GM06990 (cell line): ENCODE data around the gene OSM.
"Not testable (repeated sequence)": the region's sequence is repeated elsewhere in the genome, so short reads cannot be mapped to it uniquely, and the experiment has no call there.

Experiments used
- DNase-seq: peaks from one replicate; pipeline ENCODE4 v3.0.0-alpha.2; 2011; ENCODE audit not compliant: insufficient read length; ENCODE audit errors: extremely low read depth
- H3K27me3 ChIP-seq: replicated peaks from 2 replicates; pipeline ENCODE4 v1.6.0; 2011; ENCODE audit warnings: low read length; ENCODE audit not compliant: control insufficient read depth, insufficient read depth
- H3K36me3 ChIP-seq: 2 replicates; pipeline ENCODE4 v1.5.1; 2011; ENCODE audit warnings: low read length; ENCODE audit not compliant: control insufficient read depth, insufficient read depth
- H3K4me3 ChIP-seq: replicated peaks from 2 replicates; pipeline ENCODE4 v1.5.1; 2011; ENCODE audit warnings: low read depth, mild to moderate bottlenecking, control low read depth, low read length
- TF ChIP-seq, protein P1 (sequence below): IDR thresholded peaks from 2 replicates; pipeline ENCODE4 v1.5.1; 2011; ENCODE audit warnings: low read length, control low read depth, mild to moderate bottlenecking, inconsistent platforms; ENCODE audit not compliant: insufficient read depth, poor library complexity, severe bottlenecking

OSM gene

DNA sequence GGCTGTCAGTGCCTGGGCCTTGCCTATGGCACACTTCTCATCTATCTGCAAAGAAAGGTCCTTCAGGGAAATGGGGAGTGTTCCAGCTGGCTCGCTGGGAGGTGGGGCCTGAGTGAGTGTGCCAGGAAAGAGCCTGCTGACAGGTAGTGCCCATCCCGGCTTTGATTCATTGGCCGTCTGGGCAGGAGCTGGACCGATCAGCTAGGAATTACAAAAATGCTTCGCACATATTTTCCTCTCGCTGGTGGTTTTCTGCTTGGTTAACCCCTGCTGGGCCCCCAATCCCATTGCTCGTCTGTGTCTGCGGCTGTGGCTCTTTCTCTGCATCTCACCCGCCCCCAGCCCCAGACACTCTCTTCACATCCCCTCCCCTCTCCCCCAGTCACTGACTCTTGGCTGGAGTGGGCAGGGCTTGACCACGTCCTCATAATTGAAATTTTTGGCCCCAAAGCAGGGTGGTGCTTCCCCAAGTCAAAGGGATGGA, 30.9 kb downstream of the OSM start:
- DNase-seq: no peak
- Histone ChIP-seq H3K27me3 (no peaks in the 10 kb centered on the region; the same call in none of the 2 replicates), H3K36me3 (no peaks in the 10 kb centered on the region), H3K4me3 (no peak overlapping the region)
- TF ChIP-seq, protein P1, sequence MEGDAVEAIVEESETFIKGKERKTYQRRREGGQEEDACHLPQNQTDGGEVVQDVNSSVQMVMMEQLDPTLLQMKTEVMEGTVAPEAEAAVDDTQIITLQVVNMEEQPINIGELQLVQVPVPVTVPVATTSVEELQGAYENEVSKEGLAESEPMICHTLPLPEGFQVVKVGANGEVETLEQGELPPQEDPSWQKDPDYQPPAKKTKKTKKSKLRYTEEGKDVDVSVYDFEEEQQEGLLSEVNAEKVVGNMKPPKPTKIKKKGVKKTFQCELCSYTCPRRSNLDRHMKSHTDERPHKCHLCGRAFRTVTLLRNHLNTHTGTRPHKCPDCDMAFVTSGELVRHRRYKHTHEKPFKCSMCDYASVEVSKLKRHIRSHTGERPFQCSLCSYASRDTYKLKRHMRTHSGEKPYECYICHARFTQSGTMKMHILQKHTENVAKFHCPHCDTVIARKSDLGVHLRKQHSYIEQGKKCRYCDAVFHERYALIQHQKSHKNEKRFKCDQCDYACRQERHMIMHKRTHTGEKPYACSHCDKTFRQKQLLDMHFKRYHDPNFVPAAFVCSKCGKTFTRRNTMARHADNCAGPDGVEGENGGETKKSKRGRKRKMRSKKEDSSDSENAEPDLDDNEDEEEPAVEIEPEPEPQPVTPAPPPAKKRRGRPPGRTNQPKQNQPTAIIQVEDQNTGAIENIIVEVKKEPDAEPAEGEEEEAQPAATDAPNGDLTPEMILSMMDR: no peak

DNA sequence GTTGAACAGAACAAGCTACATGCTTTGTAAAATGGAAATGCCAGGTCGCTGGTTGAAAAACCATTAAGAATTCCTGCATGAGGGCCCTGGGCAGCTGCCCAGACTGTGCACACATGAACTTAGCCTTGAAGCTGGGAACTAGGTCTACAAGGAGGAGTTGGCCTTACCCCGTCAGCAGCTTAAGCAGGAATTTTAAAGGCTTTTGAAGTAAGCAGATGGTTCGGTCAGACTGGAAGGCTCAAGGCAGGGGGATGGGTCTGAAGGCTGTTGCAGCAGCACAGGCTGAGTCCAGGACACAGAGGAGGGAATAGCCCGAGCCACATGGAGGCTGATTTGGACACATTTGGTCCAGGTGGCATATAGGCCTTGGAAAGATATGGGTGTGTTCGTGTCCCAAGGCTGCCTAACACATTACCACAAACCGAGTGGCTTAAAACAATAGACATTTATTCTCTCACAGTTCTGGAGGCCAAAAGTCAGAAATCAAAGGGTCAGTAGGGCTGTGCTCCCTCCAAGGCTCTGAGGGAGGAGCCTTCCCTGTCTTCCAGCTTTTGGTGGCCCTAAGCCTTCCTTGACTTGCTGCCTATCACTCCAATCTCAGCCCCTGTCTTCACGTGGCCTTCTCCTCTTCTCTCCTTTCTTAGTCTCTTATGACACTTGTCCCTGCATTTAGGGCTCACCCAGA, 31.7 kb downstream of the OSM start:
- TF ChIP-seq, protein P1: no peak
- no peaks in the 10 kb centered on the region; the same call in none of the 2 replicates for H3K27me3 ChIP-seq
- no peak for DNase-seq
- no peaks in the 10 kb centered on the region for H3K36me3 ChIP-seq
- H3K4me3 ChIP-seq: no peak overlapping the region

DNA sequence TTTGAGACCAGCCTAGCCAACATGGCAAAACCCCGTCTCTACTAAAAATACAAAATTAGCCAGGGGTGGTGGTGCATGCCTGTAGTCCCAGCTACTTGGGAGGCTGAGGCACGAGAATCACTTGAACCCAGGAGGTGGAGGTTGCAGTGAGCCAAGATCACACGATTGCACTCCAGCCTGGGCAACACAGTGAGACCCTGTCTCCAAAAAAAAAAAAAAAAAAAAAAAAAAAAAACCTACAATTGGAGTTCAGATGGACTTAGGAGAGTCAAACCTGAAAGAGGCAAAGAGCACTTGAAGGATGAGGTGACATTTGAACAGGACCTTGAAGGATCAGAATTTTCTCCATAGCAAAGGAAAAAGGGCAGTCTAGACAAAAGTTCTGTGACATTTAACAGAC, 32.3 kb downstream of the OSM start:
- H3K27me3 ChIP-seq, DNase-seq, H3K36me3 ChIP-seq, H3K4me3 ChIP-seq: not testable (repeated sequence)

DNA sequence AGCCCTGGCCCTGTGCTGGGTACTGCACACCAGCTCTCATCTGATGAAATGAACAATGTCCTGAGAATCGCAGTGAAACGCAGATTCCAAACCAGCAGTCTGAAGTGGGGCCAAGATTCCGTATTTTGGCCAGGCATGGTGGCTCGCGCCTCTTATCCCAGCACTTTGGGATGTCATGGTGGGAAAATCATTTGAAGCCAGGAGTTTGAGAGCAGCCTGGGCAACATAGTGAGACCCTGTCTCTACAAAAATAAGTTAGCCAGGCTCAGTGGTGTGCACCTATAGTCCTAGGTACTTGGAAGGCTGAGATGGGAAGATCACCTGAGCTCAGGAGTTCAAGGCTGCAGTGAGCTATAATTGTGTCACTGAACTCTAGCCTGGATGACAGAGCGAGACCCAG, 33.1 kb downstream of the OSM start:
- H3K4me3 ChIP-seq: no peak overlapping the region
- no peaks in the 10 kb centered on the region; the same call in none of the 2 replicates for H3K27me3 ChIP-seq
- TF ChIP-seq, protein P1: no peak
- no peak for DNase-seq
- no peaks in the 10 kb centered on the region for H3K36me3 ChIP-seq

DNA sequence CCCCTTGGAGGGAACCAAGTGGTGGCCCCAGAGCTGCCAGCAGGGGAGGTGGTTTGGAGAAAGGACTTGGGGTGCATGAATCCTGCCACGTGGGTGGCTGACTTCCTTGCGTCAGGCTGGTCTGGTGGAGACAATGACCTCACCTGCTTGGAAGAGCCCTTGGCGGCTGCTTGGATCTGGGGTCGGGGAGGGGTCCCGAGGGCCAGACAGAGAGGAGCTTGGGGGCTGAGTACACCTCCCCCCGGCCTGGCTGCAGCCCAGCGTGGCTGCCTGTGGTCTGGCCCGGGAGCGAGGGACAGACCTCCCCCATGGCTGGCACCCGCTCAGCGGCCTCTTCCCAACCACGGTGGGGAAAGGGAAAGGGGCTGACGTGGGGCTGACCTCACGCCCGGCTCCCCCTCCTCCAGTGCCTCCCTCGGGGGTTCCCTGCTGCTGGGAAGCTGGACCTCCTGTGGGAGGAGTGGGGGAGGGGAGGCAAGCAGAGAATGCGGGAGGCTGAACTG, 33.9 kb downstream of the OSM start:
- TF ChIP-seq, protein P1: no peak
- DNase-seq: no peak
- no peaks in the 10 kb centered on the region; the same call in none of the 2 replicates for H3K27me3 ChIP-seq
- no peaks in the 10 kb centered on the region for H3K36me3 ChIP-seq
- no peak overlapping the region for H3K4me3 ChIP-seq

DNA sequence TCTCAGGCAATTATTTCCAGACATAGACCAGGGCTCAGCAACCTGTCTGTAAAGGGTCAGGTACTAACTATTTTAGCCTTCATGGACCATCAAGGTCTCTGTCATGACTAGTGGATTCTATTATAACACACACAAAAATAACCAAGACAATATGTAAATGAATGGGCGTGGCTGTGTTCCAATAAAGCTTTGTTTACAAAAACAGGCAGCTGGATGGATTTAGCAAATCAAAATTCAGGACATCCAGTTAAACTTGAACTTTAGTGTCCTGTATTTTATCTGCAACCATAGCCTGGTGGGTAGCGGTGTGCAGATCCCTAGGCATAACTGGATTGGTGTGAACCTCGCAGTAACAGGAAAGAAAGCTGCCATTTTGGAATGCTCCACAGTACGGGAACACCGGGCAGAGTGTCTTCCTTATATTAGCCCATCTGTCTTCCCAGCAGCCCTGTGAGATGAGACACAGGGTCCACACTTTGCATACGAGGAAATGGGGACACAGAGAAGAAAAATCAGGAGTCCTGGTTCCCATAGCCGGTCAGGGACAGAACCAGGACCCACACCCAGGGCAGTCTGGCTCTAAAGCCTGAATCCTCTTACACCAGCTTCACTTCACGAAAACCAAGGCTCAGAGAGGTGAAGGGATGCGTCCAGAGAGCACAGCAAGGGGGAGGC, 35.7 kb downstream of the OSM start:
- Histone ChIP-seq H3K27me3 (no peaks in the 10 kb centered on the region; the same call in none of the 2 replicates), H3K4me3 (no peak overlapping the region), H3K36me3 (no peaks in the 10 kb centered on the region)
- no peak for DNase-seq
- TF ChIP-seq, protein P1: no peak
